A673 (cell line): ENCODE data around the gene TWNK. TPM values are rescaled to one million over a fixed set of nuclear protein-coding genes. Genes with fewer than 3 reads are reported as not detected.

Source experiments
- BruUV-seq: library from RNA; stranded (reverse); fragments of 400-500 nt; replicated peaks from 2 replicates; lab custom pipeline; 2021; lab: Mats Ljungman, UMichigan
- CTCF ChIA-PET: fragments of 300-600 bp; sonication (Branson Sonifier 250); formaldehyde crosslinking; loops from one replicate; lab custom pipeline; 2022; ENCODE audit warnings: antibody characterized with exemption; lab: Charles Lee
- POLR2A ChIA-PET: fragments of 300-600 bp; sonication (Branson Sonifier 250); formaldehyde crosslinking; loops from one replicate; lab custom pipeline; 2022; ENCODE audit warnings: antibody characterized with exemption; ENCODE audit not compliant: low non-redundant PET; lab: Charles Lee
- DNase-seq: peaks from one replicate; pipeline ENCODE4 v3.0.0-alpha.2; 2015; ENCODE audit warnings: low spot score
- H3K27ac ChIP-seq: fragments of 200-600 bp; sonication (generic); 2 replicates; pipeline ENCODE4 v1.5.1; 2016; ENCODE audit warnings: mixed run types, low read depth, mild to moderate bottlenecking, mixed read lengths, antibody characterized with exemption, low read length; ENCODE audit not compliant: poor library complexity, severe bottlenecking
- H3K27me3 ChIP-seq: fragments of 200-600 bp; sonication (generic); replicated peaks from 2 replicates; pipeline ENCODE4 v1.6.1; 2017; ENCODE audit warnings: mixed run types, low read depth, mild to moderate bottlenecking, mixed read lengths, antibody characterized with exemption, low read length; ENCODE audit not compliant: insufficient read depth, poor library complexity
- H3K36me3 ChIP-seq: fragments of 200-600 bp; sonication (generic); 2 replicates; pipeline ENCODE4 v1.6.1; 2016; ENCODE audit warnings: mixed run types, mild to moderate bottlenecking, mixed read lengths, antibody characterized with exemption, low read length; ENCODE audit not compliant: insufficient read depth, poor library complexity, severe bottlenecking
- H3K4me1 ChIP-seq: fragments of 200-600 bp; sonication (generic); 2 replicates; pipeline ENCODE4 v1.6.1; 2017; ENCODE audit warnings: mixed run types, mild to moderate bottlenecking, mixed read lengths, antibody characterized with exemption, low read length; ENCODE audit not compliant: insufficient read depth, poor library complexity, severe bottlenecking
- H3K4me3 ChIP-seq: fragments of 200-600 bp; sonication (generic); 2 replicates; pipeline ENCODE4 v1.5.1; 2016; ENCODE audit warnings: low read depth, mixed run types, mild to moderate bottlenecking, mixed read lengths, low read length; ENCODE audit not compliant: poor library complexity, severe bottlenecking
- H3K9me3 ChIP-seq: fragments of 200-600 bp; sonication (generic); 2 replicates; pipeline ENCODE4 v1.6.1; 2016; ENCODE audit warnings: mixed run types, low read depth, mild to moderate bottlenecking, mixed read lengths, antibody characterized with exemption, low read length; ENCODE audit not compliant: poor library complexity, severe bottlenecking
- CTCF ChIP-seq: fragments of 300-800, 200-600 bp; sonication (generic); conservative IDR thresholded peaks from 2 replicates; pipeline ENCODE4 v1.5.1; 2017; ENCODE audit warnings: low read depth, mild to moderate bottlenecking, antibody characterized with exemption, low read length, moderate library complexity, mixed read lengths
- EZH2 ChIP-seq: fragments of 200-600 bp; sonication (generic); IDR thresholded peaks from 2 replicates; pipeline ENCODE4 v1.6.1; 2017; ENCODE audit warnings: borderline replicate concordance, low read depth, mild to moderate bottlenecking, mixed read lengths, antibody characterized with exemption, low read length; ENCODE audit not compliant: poor library complexity, severe bottlenecking
- intact Hi-C: fragments of 100-400 bp; cut with micrococcal nuclease; formaldehyde crosslinking; loops from one replicate; pipeline ENCODE4 v1.10.0; 2022; ENCODE audit not compliant: unreplicated experiment
- total RNA-seq: library from RNA; stranded (reverse); gene quantifications from 2 replicates; pipeline ENCODE4 v1.2.3, GENCODE V29; 2021

Gene TWNK
- total RNA-seq, 1 experiment from 2014 or later = 29.5 TPM

- Histone ChIP-seq H3K27me3 (no peaks in the 10 kb centered on the region), H3K27ac (no peak overlapping the region), H3K4me3 (no peak overlapping the region), H3K9me3 (no peaks in the 10 kb centered on the region), H3K36me3 (peaks cover 17% of the 10 kb centered on the region), H3K4me1 (peaks cover 14% of the 10 kb centered on the region)
- ChIA-PET CTCF (no interaction called here), POLR2A (no interaction called here)
- no TSS peak for BruUV-seq
- DNase-seq = no peak
- intact Hi-C loops = no loop called here
- TF ChIP-seq EZH2 = no peak
- TF ChIP-seq CTCF = no peak
Observed at GRCh38 chr10:100965820-100966219, 21.5 kb upstream of the TWNK start.

GRCh38 chr10:100966887-100967286 lies 20.5 kb upstream of the TWNK start:
- no peaks in the 10 kb centered on the region for H3K27me3 ChIP-seq
- H3K4me3 ChIP-seq = no peak overlapping the region
- H3K9me3 ChIP-seq = no peaks in the 10 kb centered on the region
- no peak overlapping the region for H3K27ac ChIP-seq
- TF ChIP-seq CTCF (no peak), EZH2 (no peak)
- CTCF ChIA-PET = no interaction called here
- POLR2A ChIA-PET = no interaction called here
- peaks cover 12% of the 10 kb centered on the region for H3K36me3 ChIP-seq
- no peak for DNase-seq
- peaks cover 6% of the 10 kb centered on the region for H3K4me1 ChIP-seq
- intact Hi-C loops = no loop called here
- no TSS peak for BruUV-seq

- ChIA-PET POLR2A (no interaction called here), CTCF (no interaction called here)
- Histone ChIP-seq H3K27me3 (no peaks in the 10 kb centered on the region), H3K4me1 (peaks cover 5% of the 10 kb centered on the region), H3K36me3 (peaks cover 8% of the 10 kb centered on the region), H3K4me3 (no peak overlapping the region), H3K27ac (no peak overlapping the region), H3K9me3 (no peaks in the 10 kb centered on the region)
- no peak for TF ChIP-seq CTCF
- TF ChIP-seq EZH2 = no peak
- intact Hi-C loops = no loop called here
- no TSS peak for BruUV-seq
- no peak for DNase-seq
Observed at GRCh38 chr10:100967332-100967731, 20.0 kb upstream of the TWNK start.
